Lower leg skin (tissue), 4 donors: ENCODE measurements around the gene DNAJC11. TPM values are rescaled to one million over a fixed set of nuclear protein-coding genes. Genes with fewer than 3 reads are reported as not detected.

Experiments used
- DNase-seq, 2 donors: peaks; one replicate each; pipeline ENCODE4 v3.0.0-alpha.2; 2019; ENCODE audit warnings: low spot score in 2 of 2
- H3K4me3 ChIP-seq: fragments of 200-600 bp; sonication (generic); 2 replicates; pipeline ENCODE4 v1.5.1; 2017; ENCODE audit warnings: mild to moderate bottlenecking, low read depth; ENCODE audit not compliant: poor library complexity, severe bottlenecking
- CTCF ChIP-seq, 3 donors: fragments of 450-650 bp; IDR thresholded peaks; one replicate each; pipeline ENCODE4 v1.5.1; 2016; ENCODE audit warnings: antibody characterized with exemption in 3 of 3, mild to moderate bottlenecking in 3 of 3, moderate library complexity in 2 of 3
- POLR2A ChIP-seq, 2 donors: fragments of 450-650 bp; IDR thresholded peaks; one replicate each; pipeline ENCODE4 v1.6.1; 2016 to 2017; ENCODE audit warnings: antibody characterized with exemption in 2 of 2, mild to moderate bottlenecking in 1 of 2, moderate library complexity in 1 of 2
- WGBS, 2 donors: methylation state at CpG; one replicate each; pipeline ENCODE4 v1.1.5; 2018; 5-methylcytosine and 5-hydroxymethylcytosine counted together
- intact Hi-C: fragments of 100-400 bp; cut with DNase I; formaldehyde crosslinking; loops from one replicate; pipeline ENCODE4 v1.15.0; 2023; ENCODE audit warnings: low total_unique reads
- total RNA-seq, 4 donors: library from RNA; depleted of rRNA; stranded (reverse); fragments of >200 nt; gene quantifications; one replicate each; pipeline ENCODE4 v1.1.0, GENCODE V29; 2016

The DNAJC11 gene
- total RNA-seq, 4 donors from 2014 or later = 22.1 to 37.1 (median 27.3) TPM

GRCh38 chr1:6612641-6613360 lies 88.8 kb downstream of the DNAJC11 start:
- TF ChIP-seq CTCF (IDR thresholded peaks at IDR 0.05) = no peak
- TF ChIP-seq POLR2A (IDR thresholded peaks at IDR 0.05) = no peak
- WGBS, 2 donors = 0% methylated on average over 36 to 59 of the region's 67 CpGs
- H3K4me3 ChIP-seq = peak overlapping the region; percentile 67
- DNase-seq = peak in 1 of 2 donors; percentile 93
- intact Hi-C loops = no loop called here

GRCh38 chr1:6603915-6604558 lies 97.6 kb downstream of the DNAJC11 start:
- H3K4me3 ChIP-seq = peak overlapping the region; percentile 45
- peak; percentile 65 to 95 for DNase-seq
- WGBS, 2 donors = 5 to 14% methylated on average over 19 of the region's 19 CpGs
- no peak for TF ChIP-seq POLR2A (IDR thresholded peaks at IDR 0.05)
- no peak for TF ChIP-seq CTCF (IDR thresholded peaks at IDR 0.05)
- intact Hi-C loops = no loop called here

- TF ChIP-seq POLR2A (IDR thresholded peaks at IDR 0.05) (no peak), CTCF (IDR thresholded peaks at IDR 0.05) (no peak)
- 0 to 1% methylated on average over 32 to 33 of the region's 36 CpGs for WGBS, 2 donors
- intact Hi-C loops = no loop called here
- DNase-seq = peak in 1 of 2 donors; percentile 93
- peak overlapping the region; percentile 45 for H3K4me3 ChIP-seq
Measured at GRCh38 chr1:6603238-6603914, 98.2 kb downstream of the DNAJC11 start.

GRCh38 chr1:6602669-6603237 lies 98.9 kb downstream of the DNAJC11 start, which contains the start of gene KLHL21:
Gene KLHL21 (minus strand): TSS chr1:6602869. CDS start chr1:6602817, 52 bp downstream.
- TF ChIP-seq CTCF (IDR thresholded peaks at IDR 0.05) (no peak), POLR2A (IDR thresholded peaks at IDR 0.05) (peak in 1 of 2 donors; percentile 80)
- peak; percentile 88 to 98 for DNase-seq
- WGBS, 2 donors = 0 to 1% methylated on average over 8 to 20 of the region's 84 CpGs
- peak within 1 kb of the TSS; percentile 97 for H3K4me3 ChIP-seq
- intact Hi-C loops = no loop called here

- TF ChIP-seq POLR2A (IDR thresholded peaks at IDR 0.05) (no peak), CTCF (IDR thresholded peaks at IDR 0.05) (no peak)
- peak overlapping the region; percentile 97 for H3K4me3 ChIP-seq
- WGBS, 2 donors = 0 to 1% methylated on average over 16 to 30 of the region's 103 CpGs
- intact Hi-C loops = no loop called here
- DNase-seq = peak in 1 of 2 donors; percentile 88
Measured at GRCh38 chr1:6601923-6602668, 99.5 kb downstream of the DNAJC11 start.
